ENCODE data around the gene GPER1. TPM values are rescaled to one million over a fixed set of nuclear protein-coding genes. Genes with fewer than 3 reads are reported as not detected.

Gene GPER1
- total RNA-seq, 1 experiment from 2014 or later = not detected

- no peak overlapping the region for H4K91ac ChIP-seq (ENCODE audit: insufficient read length, low read depth, low read length)
- no peak overlapping the region; a peak in 1 of 5 replicates for H3K4me3 Mint-ChIP-seq
- no peak overlapping the region for H2AFZ ChIP-seq (ENCODE audit: low read length)
- H3K79me2 ChIP-seq (ENCODE audit: insufficient read depth, low read length) = peaks cover 6% of the 10 kb centered on the region; the same call in 1 of the 2 replicates
- DNase-seq = peak; percentile 89
- H3K9me3 ChIP-seq (ENCODE audit: control insufficient read depth, low read depth, low read length) = no peaks in the 10 kb centered on the region
- H3K79me1 ChIP-seq (ENCODE audit: insufficient read depth, low read depth, low read length, poor library complexity, severe bottlenecking) = peaks cover 3% of the 10 kb centered on the region
- H3K27me3 Mint-ChIP-seq (ENCODE audit: low read depth) = no peaks in the 10 kb centered on the region
- H4K20me1 ChIP-seq (ENCODE audit: control insufficient read depth, insufficient read depth, insufficient read length) = no peaks in the 10 kb centered on the region
- no peak overlapping the region for H4K5ac ChIP-seq (ENCODE audit: insufficient read length, low read depth, low read length)
- no peak overlapping the region for H2BK12ac ChIP-seq (ENCODE audit: insufficient read length, low read depth, low read length)
- no peak overlapping the region for H3K23ac ChIP-seq (ENCODE audit: insufficient read length, low read depth, low read length)
- H3K27ac Mint-ChIP-seq = peak overlapping the region in 2 of 3 experiments; percentile 18 to 32; a peak in 1 of 7 replicates
- no peak overlapping the region for H2BK15ac ChIP-seq (ENCODE audit: low read depth, low read length)
- TF ChIP-seq CTCF (conservative IDR thresholded peaks at IDR 0.05) = peak; percentile 69
- no peak overlapping the region for H3K9ac ChIP-seq (ENCODE audit: extremely low read depth, insufficient read length, low read length)
- no peak overlapping the region for H2BK5ac ChIP-seq (ENCODE audit: insufficient read length, low read length)
- no peaks in the 10 kb centered on the region for H3K27me3 ChIP-seq (ENCODE audit: insufficient read depth, low read length)
- no peak overlapping the region for H3K27ac ChIP-seq (ENCODE audit: insufficient read length, low read depth, low read length)
- H3K4me2 ChIP-seq (ENCODE audit: insufficient read depth, insufficient read length, low read length) = no peak overlapping the region
- peaks cover 15 to 25% of the 10 kb centered on the region in 2 experiments for H3K4me1 Mint-ChIP-seq
- no peak overlapping the region for H4K8ac ChIP-seq (replicated peaks; ENCODE audit: insufficient read length, low read depth, low read length)
- H3K56ac ChIP-seq (ENCODE audit: insufficient read length, low read depth, low read length) = no peak overlapping the region
- H3K14ac ChIP-seq (ENCODE audit: insufficient read depth, low read length) = no peak overlapping the region
- peaks cover 6 to 21% (median 19%) of the 10 kb centered on the region in 3 experiments for H3K36me3 Mint-ChIP-seq (ENCODE audit: insufficient read depth in 1 of 3, low read depth in 3 of 3)
- no peaks in the 10 kb centered on the region; a peak in 1 of 5 replicates for H3K9me3 Mint-ChIP-seq
- no CpG with 5 or more reads among the region's 17 CpGs for WGBS (ENCODE audit: extremely low coverage, insufficient read length, low lambda C conversion rate)
- no peaks in the 10 kb centered on the region for H3K4me1 ChIP-seq (ENCODE audit: insufficient read depth, low read length)
- H3T11ph ChIP-seq (ENCODE audit: low read length) = no peak overlapping the region
- no peaks in the 10 kb centered on the region for H3K23me2 ChIP-seq (ENCODE audit: insufficient read length, low read depth, low read length, poor library complexity, severe bottlenecking)
- no peak overlapping the region for H2BK20ac ChIP-seq (ENCODE audit: low read depth, low read length, poor library complexity, severe bottlenecking)
- no peak overlapping the region for H3K18ac ChIP-seq (ENCODE audit: insufficient read length, low read depth, low read length)
- H3K4ac ChIP-seq (ENCODE audit: low read depth, low read length) = no peak overlapping the region
- H2BK120ac ChIP-seq (ENCODE audit: low read depth, low read length, poor library complexity, severe bottlenecking) = no peak overlapping the region
- no peak overlapping the region for H2AK5ac ChIP-seq (ENCODE audit: insufficient read length, low read length)
Observed at GRCh38 chr7:1123715-1124114, 35.8 kb downstream of the GPER1 start.

Data from H9 (cell line).